Smooth muscle cell (in vitro differentiated cells): ENCODE results near the gene THADA. TPM values are rescaled to one million over a fixed set of nuclear protein-coding genes. Genes with fewer than 3 reads are reported as not detected.
A peak's percentile ranks its signal among the peaks of the same experiment; 100 is the strongest.

ENCODE experiments used
- DNase-seq: peaks from one replicate; lab custom pipeline; 2025; ENCODE audit not compliant: unreplicated experiment; lab: John Stamatoyannopoulos, UW
- H2AFZ ChIP-seq: fragments of 200-600 bp; sonication (generic); 2 replicates; pipeline ENCODE4 v1.6.0; 2016; ENCODE audit warnings: antibody characterized with exemption, low read depth, mild to moderate bottlenecking
- H3F3A ChIP-seq: fragments of 200-600 bp; sonication (generic); 2 replicates; pipeline ENCODE4 v1.6.0; 2017; ENCODE audit warnings: antibody characterized with exemption, low read depth
- H3K27ac ChIP-seq: fragments of 200-600 bp; sonication (generic); 2 replicates; pipeline ENCODE4 v1.5.1; 2016; ENCODE audit warnings: low read depth, mild to moderate bottlenecking
- H3K27me3 ChIP-seq: fragments of 200-600 bp; sonication (generic); 2 replicates; pipeline ENCODE4 v1.6.1; 2016; ENCODE audit warnings: low read depth, mild to moderate bottlenecking
- H3K36me3 ChIP-seq: fragments of 200-600 bp; sonication (generic); 2 replicates; pipeline ENCODE4 v1.5.1; 2016; ENCODE audit warnings: low read depth
- H3K4me1 ChIP-seq: fragments of 200-600 bp; sonication (generic); 2 replicates; pipeline ENCODE4 v1.5.1; 2016; ENCODE audit warnings: low read depth
- H3K4me2 ChIP-seq: fragments of 200-600 bp; sonication (generic); 2 replicates; pipeline ENCODE4 v1.6.0; 2016; ENCODE audit warnings: mild to moderate bottlenecking
- H3K4me3 ChIP-seq: fragments of 200-600 bp; sonication (generic); 2 replicates; pipeline ENCODE4 v1.5.1; 2016; ENCODE audit warnings: mild to moderate bottlenecking
- H3K79me2 ChIP-seq: fragments of 200-600 bp; sonication (generic); 2 replicates; pipeline ENCODE4 v1.6.0; 2016; ENCODE audit warnings: low read depth, mild to moderate bottlenecking
- H3K9ac ChIP-seq: fragments of 200-600 bp; sonication (generic); 2 replicates; pipeline ENCODE4 v1.6.0; 2016; ENCODE audit warnings: low read depth
- H3K9me3 ChIP-seq: fragments of 200-600 bp; sonication (generic); replicated peaks from 2 replicates; pipeline ENCODE4 v1.5.1; 2016; ENCODE audit warnings: low read depth
- H4K20me1 ChIP-seq: fragments of 200-600 bp; sonication (generic); 2 replicates; pipeline ENCODE4 v1.6.0; 2016; ENCODE audit warnings: low read depth
- WGBS: methylation state at CpG from one replicate; pipeline ENCODE4 v1.1.7; 2016; ENCODE audit warnings: low lambda C conversion rate; 5-methylcytosine and 5-hydroxymethylcytosine counted together
- polyA plus RNA-seq: library from polyadenylated mRNA; unstranded; fragments of >200 nt; fragmentation: Nextera tagmentation; extraction: Ambion mirVana; gene quantifications from 2 replicates; pipeline ENCODE4 v1.2.1, GENCODE V29; 2016
- total RNA-seq: library from RNA; depleted of rRNA; stranded (reverse); fragments of >200 nt; gene quantifications from 2 replicates; pipeline ENCODE4 v1.2.3, GENCODE V29; 2014
- TF ChIP-seq, protein P1 (sequence below): fragments of 200-600 bp; sonication (generic); IDR thresholded peaks from 2 replicates; pipeline ENCODE4 v1.5.1; 2017; ENCODE audit warnings: borderline replicate concordance, mild to moderate bottlenecking, antibody characterized with exemption; ENCODE audit not compliant: insufficient read depth, poor library complexity, severe bottlenecking

The THADA gene
- total and polyA plus RNA-seq, 2 experiments from 2014 or later, result 11.3 to 20.9 TPM

DNA sequence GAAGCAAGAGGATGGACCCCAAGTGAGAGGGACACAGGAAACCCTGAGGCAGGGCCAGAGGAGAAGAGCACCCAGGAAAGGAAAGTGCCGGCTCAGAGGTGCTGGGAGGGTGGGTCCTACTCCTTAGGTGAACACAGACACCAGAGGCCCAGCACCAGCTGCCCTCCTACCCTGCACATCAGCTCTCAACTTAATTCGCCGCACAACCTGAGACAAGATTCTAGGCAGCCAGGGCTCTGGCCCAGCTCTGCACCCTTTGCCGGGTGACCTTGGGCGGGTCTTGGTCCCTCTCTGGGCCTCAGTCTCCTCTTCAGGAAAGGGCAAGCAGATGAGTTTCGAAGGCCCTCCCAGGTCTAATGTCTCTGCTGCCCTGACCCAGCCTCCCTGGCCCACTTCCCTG, 397.6 kb downstream of the THADA start:
- Histone ChIP-seq H3K36me3 (no peaks in the 10 kb centered on the region), H4K20me1 (no peaks in the 10 kb centered on the region), H3K9ac (no peak overlapping the region), H3K4me2 (no peak overlapping the region), H3F3A (no peaks in the 10 kb centered on the region), H3K4me1 (no peaks in the 10 kb centered on the region), H3K27ac (no peak overlapping the region), H3K4me3 (no peak overlapping the region), H3K9me3 (no peaks in the 10 kb centered on the region), H3K27me3 (no peaks in the 10 kb centered on the region), H3K79me2 (no peaks in the 10 kb centered on the region), H2AFZ (no peak overlapping the region)
- WGBS, result 100% methylated on average over 6 of the region's 6 CpGs
- DNase-seq, result no peak
- TF ChIP-seq, protein P1, sequence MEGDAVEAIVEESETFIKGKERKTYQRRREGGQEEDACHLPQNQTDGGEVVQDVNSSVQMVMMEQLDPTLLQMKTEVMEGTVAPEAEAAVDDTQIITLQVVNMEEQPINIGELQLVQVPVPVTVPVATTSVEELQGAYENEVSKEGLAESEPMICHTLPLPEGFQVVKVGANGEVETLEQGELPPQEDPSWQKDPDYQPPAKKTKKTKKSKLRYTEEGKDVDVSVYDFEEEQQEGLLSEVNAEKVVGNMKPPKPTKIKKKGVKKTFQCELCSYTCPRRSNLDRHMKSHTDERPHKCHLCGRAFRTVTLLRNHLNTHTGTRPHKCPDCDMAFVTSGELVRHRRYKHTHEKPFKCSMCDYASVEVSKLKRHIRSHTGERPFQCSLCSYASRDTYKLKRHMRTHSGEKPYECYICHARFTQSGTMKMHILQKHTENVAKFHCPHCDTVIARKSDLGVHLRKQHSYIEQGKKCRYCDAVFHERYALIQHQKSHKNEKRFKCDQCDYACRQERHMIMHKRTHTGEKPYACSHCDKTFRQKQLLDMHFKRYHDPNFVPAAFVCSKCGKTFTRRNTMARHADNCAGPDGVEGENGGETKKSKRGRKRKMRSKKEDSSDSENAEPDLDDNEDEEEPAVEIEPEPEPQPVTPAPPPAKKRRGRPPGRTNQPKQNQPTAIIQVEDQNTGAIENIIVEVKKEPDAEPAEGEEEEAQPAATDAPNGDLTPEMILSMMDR, result no peak

DNA sequence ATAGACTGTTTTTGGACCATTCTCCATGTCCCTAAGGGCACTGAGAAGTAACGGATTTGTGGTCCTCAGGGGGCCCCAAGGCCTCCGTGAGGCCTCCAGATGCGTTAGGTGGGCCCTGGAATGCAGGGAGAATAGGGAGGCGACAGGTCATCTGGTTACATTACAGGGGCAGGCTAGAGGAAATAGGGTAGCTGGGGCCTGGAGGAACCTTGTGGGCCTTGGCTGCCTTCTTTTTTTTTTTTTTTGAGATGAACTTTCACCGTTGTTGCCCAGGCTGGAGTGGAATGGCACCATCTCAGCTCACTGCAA, 398.3 kb downstream of the THADA start:
- no peak for DNase-seq
- no peak overlapping the region for H3K27ac ChIP-seq

DNA sequence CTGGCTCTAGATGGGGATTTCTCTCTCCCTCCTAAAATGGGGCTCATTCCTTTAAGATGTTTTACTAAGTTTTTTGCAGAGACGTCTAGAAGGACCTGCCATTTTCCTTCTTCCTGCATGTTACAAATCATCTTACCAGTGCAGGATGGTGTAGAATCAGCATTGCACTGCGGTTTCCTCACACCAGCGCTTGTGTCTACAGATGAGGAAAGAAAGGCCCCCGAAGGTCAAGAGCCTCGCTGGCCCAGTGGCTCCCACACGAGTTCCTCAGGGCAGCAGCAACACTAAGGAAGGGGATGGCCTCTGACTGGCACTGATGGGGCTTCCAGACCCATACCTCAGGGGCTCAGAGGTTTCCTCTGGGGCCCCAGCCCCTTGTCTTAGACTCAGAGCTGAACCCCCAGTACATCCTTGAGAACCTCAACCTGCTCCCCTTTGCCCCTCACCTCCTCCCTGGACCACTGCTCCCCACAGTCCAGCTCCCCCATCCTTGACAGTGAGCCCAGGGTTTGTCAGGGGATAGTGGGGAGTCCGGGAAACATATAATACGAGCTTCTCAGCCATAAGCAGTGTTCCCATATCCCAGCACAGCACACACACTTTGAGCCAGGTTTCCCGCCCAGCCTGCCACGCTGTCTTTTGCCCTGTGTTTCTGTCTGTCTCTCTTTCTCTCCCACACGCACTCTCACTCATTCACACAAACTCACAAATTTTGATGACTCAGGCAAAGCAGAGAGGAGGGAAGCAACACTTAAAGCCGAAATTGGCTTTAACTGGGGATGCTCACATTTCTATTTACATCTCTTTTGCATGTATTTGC, 398.9 kb downstream of the THADA start:
- Histone ChIP-seq H2AFZ (peak overlapping the region; percentile 80), H4K20me1 (no peaks in the 10 kb centered on the region), H3K27ac (no peak overlapping the region), H3K36me3 (no peaks in the 10 kb centered on the region), H3K27me3 (no peaks in the 10 kb centered on the region), H3K4me3 (no peak overlapping the region), H3K4me2 (no peak overlapping the region), H3K4me1 (no peaks in the 10 kb centered on the region), H3K9me3 (no peaks in the 10 kb centered on the region), H3F3A (no peaks in the 10 kb centered on the region), H3K9ac (no peak overlapping the region), H3K79me2 (no peaks in the 10 kb centered on the region)
- TF ChIP-seq, protein P1, result no peak
- no peak for DNase-seq
- WGBS, result 68% methylated on average over 12 of the region's 12 CpGs

More for the DNA sequence above, 398.3 kb downstream of the THADA start:
- TF ChIP-seq, protein P1, result no peak
- WGBS, result 90% methylated on average over 5 of the region's 5 CpGs
- no peaks in the 10 kb centered on the region for H3K27me3 ChIP-seq
- no peak overlapping the region for H3K9ac ChIP-seq
- H2AFZ ChIP-seq, result no peak overlapping the region
- no peaks in the 10 kb centered on the region for H3K79me2 ChIP-seq
- no peaks in the 10 kb centered on the region for H4K20me1 ChIP-seq
- H3K4me1 ChIP-seq, result no peaks in the 10 kb centered on the region
- H3K36me3 ChIP-seq, result no peaks in the 10 kb centered on the region
- no peak overlapping the region for H3K4me3 ChIP-seq
- no peaks in the 10 kb centered on the region for H3K9me3 ChIP-seq
- no peak overlapping the region for H3K4me2 ChIP-seq
- H3F3A ChIP-seq, result no peaks in the 10 kb centered on the region

DNA sequence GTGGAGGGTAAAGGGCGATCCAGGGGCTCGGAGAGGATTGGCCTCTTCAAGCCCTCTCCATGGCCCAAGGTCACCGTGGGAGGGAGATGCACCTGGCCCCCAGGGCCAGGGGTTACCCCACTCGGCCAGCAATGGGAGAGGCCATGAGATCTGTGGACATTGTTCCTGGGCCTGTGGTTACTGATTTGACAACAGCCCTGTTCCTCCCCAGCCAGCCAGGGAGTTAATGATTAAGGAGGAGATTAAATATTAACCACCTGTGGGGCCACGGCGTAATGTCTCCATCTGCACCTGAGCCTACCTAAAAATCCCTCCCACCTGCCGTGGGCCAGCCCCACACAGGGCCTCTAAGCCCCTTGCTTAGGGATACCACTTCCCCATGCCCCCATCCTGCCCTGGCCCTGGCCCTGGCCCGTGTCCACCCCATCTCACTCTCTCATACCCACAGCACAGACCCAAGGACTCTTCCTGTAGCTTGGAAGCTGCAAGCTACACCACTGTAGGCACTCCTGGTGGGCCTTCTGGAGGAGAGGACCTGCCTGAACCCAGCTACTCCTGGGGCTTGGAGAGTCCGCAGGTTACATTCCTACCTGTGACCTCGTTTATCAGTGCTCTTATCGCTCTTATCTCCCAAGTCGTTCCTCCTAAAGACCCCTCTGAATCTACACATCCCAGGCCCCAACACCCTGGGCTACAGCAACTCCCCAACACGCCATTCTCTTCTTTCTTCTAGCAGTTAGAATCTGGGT, 401.5 kb downstream of the THADA start:
- 91% methylated on average over 13 of the region's 13 CpGs for WGBS

More for the DNA sequence above, 401.5 kb downstream of the THADA start:
- Histone ChIP-seq H4K20me1 (no peaks in the 10 kb centered on the region), H3K4me3 (no peak overlapping the region), H3K79me2 (no peaks in the 10 kb centered on the region), H3K4me1 (no peaks in the 10 kb centered on the region), H3K36me3 (no peaks in the 10 kb centered on the region), H3K27ac (no peak overlapping the region), H3K9me3 (no peaks in the 10 kb centered on the region), H3F3A (no peaks in the 10 kb centered on the region), H2AFZ (no peak overlapping the region), H3K4me2 (no peak overlapping the region), H3K9ac (no peak overlapping the region), H3K27me3 (no peaks in the 10 kb centered on the region)
- DNase-seq, result no peak
- TF ChIP-seq, protein P1, result no peak
